PC-3 (cell line): ENCODE results near the gene PARD6B.

Experiments
- CTCF ChIP-seq: fragments of 300-600 bp; sonication (generic); conservative IDR thresholded peaks from 2 replicates; pipeline ENCODE4 v1.5.1; 2017; ENCODE audit warnings: antibody characterized with exemption, low read depth, mild to moderate bottlenecking, low read length
- EZH2 ChIP-seq: fragments of 300-600 bp; sonication (generic); IDR thresholded peaks from one replicate; pipeline ENCODE4 v1.6.1; 2017; ENCODE audit warnings: antibody characterized with exemption, mild to moderate bottlenecking, low read length; ENCODE audit not compliant: unreplicated experiment

- TF ChIP-seq CTCF (no peak), EZH2 (no peak)
Observed at GRCh38 chr20:50719328-50719727, 12.1 kb upstream of the PARD6B start.
